Endothelial cell of umbilical vein (primary cell): ENCODE results near the gene NGEF. TPM values are rescaled to one million over a fixed set of nuclear protein-coding genes. Genes with fewer than 3 reads are reported as not detected.

Experiments used
- BruUV-seq: library from RNA; stranded (reverse); fragments of 400-500 nt; replicated peaks from 2 replicates; lab custom pipeline; 2021; lab: Mats Ljungman, UMichigan
- CTCF ChIA-PET: fragments of 300-600, 350-600 bp; sonication (Branson Sonifier 250); formaldehyde crosslinking; loops from one replicate; lab custom pipeline; 2021; ENCODE audit warnings: antibody characterized with exemption, inconsistent platforms; lab: Charles Lee
- POLR2A ChIA-PET: fragments of 300-600, 350-600 bp; sonication (Branson Sonifier 250); formaldehyde crosslinking; loops from one replicate; lab custom pipeline; 2021; ENCODE audit warnings: antibody characterized with exemption, inconsistent platforms; lab: Charles Lee
- DNase-seq: peaks from one replicate; pipeline ENCODE4 v3.0.0-alpha.2; 2011; ENCODE audit warnings: low read depth, low spot score
- FAIRE-seq: peaks from 2 replicates; lab custom pipeline; 2011; peaks lifted over from hg19 to GRCh38; lab: Jason Lieb, UNC
- H2AFZ ChIP-seq: 2 replicates; pipeline ENCODE4 v1.6.0; 2012; ENCODE audit warnings: low read depth, low read length, control low read depth, inconsistent platforms
- H3K27ac ChIP-seq: 2 replicates; pipeline ENCODE4 v1.5.1; 2011; ENCODE audit warnings: low read depth, mild to moderate bottlenecking, control low read depth, low read length, moderate library complexity; ENCODE audit not compliant: insufficient read depth
- H3K27me3 ChIP-seq, 2 experiments: 2 replicates each; pipeline versions ENCODE4 v1.6.0 to v1.6.1; 2011; ENCODE audit warnings: low read length in 2 of 2, mixed read lengths in 1 of 2; ENCODE audit not compliant: control insufficient read depth in 2 of 2, insufficient read depth in 2 of 2
- H3K36me3 ChIP-seq, 2 experiments: 2 replicates in 1 of 2; 3 replicates in 1 of 2; pipeline ENCODE4 v1.5.1; 2011; ENCODE audit warnings: low read length in 2 of 2, mild to moderate bottlenecking in 1 of 2, moderate library complexity in 1 of 2; ENCODE audit not compliant: control insufficient read depth in 2 of 2, insufficient read depth in 2 of 2; ENCODE audit errors: extremely low read depth in 1 of 2
- H3K4me1 ChIP-seq: 3 replicates; pipeline ENCODE4 v1.5.1; 2011; ENCODE audit warnings: mild to moderate bottlenecking, low read length; ENCODE audit not compliant: control insufficient read depth, insufficient read depth; ENCODE audit errors: extremely low read depth
- H3K4me2 ChIP-seq: 2 replicates; pipeline ENCODE4 v1.6.1; 2011; ENCODE audit warnings: low read length, control low read depth, mixed read lengths; ENCODE audit not compliant: insufficient read depth
- H3K4me3 ChIP-seq, 3 experiments: fragments of 200-600 bp in 1 of 3; sonication (generic), shearing (Covaris generic) in 1 of 3; replicated peaks in 1 of 3; 2 replicates each; pipeline ENCODE4 v1.5.1; 2011 to 2016; ENCODE audit warnings: control low read depth in 3 of 3, low read length in 3 of 3, mild to moderate bottlenecking in 2 of 3, inconsistent platforms in 1 of 3, low read depth in 1 of 3, moderate library complexity in 1 of 3; ENCODE audit not compliant: insufficient read depth in 1 of 3
- H3K79me2 ChIP-seq: 2 replicates; pipeline ENCODE4 v1.6.0; 2012; ENCODE audit warnings: low read length, inconsistent platforms; ENCODE audit not compliant: control insufficient read depth, insufficient read depth
- H3K9ac ChIP-seq: replicated peaks from 2 replicates; pipeline ENCODE3; 2011; ENCODE audit warnings: low read length, control low read depth; ENCODE audit not compliant: insufficient read depth; ENCODE audit errors: extremely low read depth
- H3K9me1 ChIP-seq: replicated peaks from 3 replicates; pipeline ENCODE4 v1.6.0; 2011; ENCODE audit warnings: mild to moderate bottlenecking, low read length; ENCODE audit not compliant: control insufficient read depth, insufficient read depth; ENCODE audit errors: extremely low read depth
- H3K9me3 ChIP-seq: replicated peaks from 2 replicates; pipeline ENCODE4 v1.5.1; 2012; ENCODE audit warnings: low read length, inconsistent platforms; ENCODE audit not compliant: control insufficient read depth, insufficient read depth
- H4K20me1 ChIP-seq: replicated peaks from 2 replicates; pipeline ENCODE3; 2011; ENCODE audit warnings: mild to moderate bottlenecking, low read length; ENCODE audit not compliant: control insufficient read depth, insufficient read depth; ENCODE audit errors: extremely low read depth
- EZH2 ChIP-seq: IDR thresholded peaks from 2 replicates; pipeline ENCODE4 v1.6.1; 2012; ENCODE audit warnings: borderline replicate concordance, low read depth, mild to moderate bottlenecking, moderate library complexity, low read length, inconsistent platforms; ENCODE audit not compliant: severe bottlenecking
- FOS ChIP-seq: IDR thresholded peaks from 2 replicates; pipeline ENCODE4 v1.6.1; 2011; ENCODE audit warnings: mild to moderate bottlenecking, low read length, moderate library complexity, borderline replicate concordance; ENCODE audit not compliant: insufficient read depth
- GATA2 ChIP-seq: IDR thresholded peaks from 2 replicates; pipeline ENCODE4 v1.7.0; 2011; ENCODE audit warnings: low read depth, mild to moderate bottlenecking, moderate library complexity, mixed read lengths, low read length; ENCODE audit not compliant: insufficient read length, insufficient read depth
- JUN ChIP-seq: IDR thresholded peaks from 2 replicates; pipeline ENCODE4 v1.6.1; 2011; ENCODE audit warnings: borderline replicate concordance, low read depth; ENCODE audit not compliant: insufficient read length, insufficient read depth
- MAX ChIP-seq: IDR thresholded peaks from 2 replicates; pipeline ENCODE4 v1.6.1; 2011; ENCODE audit not compliant: insufficient read depth, insufficient read length
- MYC ChIP-seq: IDR thresholded peaks from one replicate; pipeline ENCODE4 v1.6.1; 2011; ENCODE audit warnings: mild to moderate bottlenecking, low read depth, low read length
- POLR2A ChIP-seq: IDR thresholded peaks from 2 replicates; pipeline ENCODE4 v1.6.1; 2012; ENCODE audit warnings: low read depth, mild to moderate bottlenecking, control low read depth, low read length
- POLR2AphosphoS5 ChIP-seq: IDR thresholded peaks from 2 replicates; pipeline ENCODE4 v1.6.1; 2012; ENCODE audit warnings: low read depth, mild to moderate bottlenecking, control low read depth, low read length, moderate library complexity; ENCODE audit not compliant: insufficient read depth
- dilution Hi-C: fragments of 300-500 bp; cut with MboI; formaldehyde crosslinking; loops from one replicate; pipeline ENCODE4 v1.15.0; 2019; ENCODE audit warnings: low sequenced_read_pairs; ENCODE audit not compliant: extremely low pct_ligation_motif_present
- intact Hi-C: fragments of 100-400 bp; cut with micrococcal nuclease; formaldehyde crosslinking; loops from one replicate; pipeline ENCODE4 v1.10.0; 2022
- polyA plus RNA-seq, 4 experiments: library from polyadenylated mRNA; depleted of rRNA in 3 of 4; stranded (reverse) in 3 of 4; unstranded in 1 of 4; fragments of >200 nt; gene quantifications; 2 replicates each; pipeline versions ENCODE4 v1.2.1 to v1.2.3, GENCODE V29; 2011 to 2012; ENCODE audit warnings: missing spikeins in 1 of 4
- total RNA-seq: library from RNA; stranded (reverse); gene quantifications from 2 replicates; pipeline ENCODE4 v1.2.3, GENCODE V29; 2021
- TF ChIP-seq, protein P1 (sequence below), 2 donors: IDR thresholded peaks; 1 replicate in 1 of 2; 2 replicates in 1 of 2; pipeline ENCODE4 v1.5.1; 2011; ENCODE audit warnings: low read length in 2 of 2, mild to moderate bottlenecking in 2 of 2, moderate library complexity in 2 of 2, control low read depth in 1 of 2, inconsistent platforms in 1 of 2, low read depth in 1 of 2; ENCODE audit not compliant: insufficient read depth in 1 of 2; ENCODE audit errors: extremely low read depth in 1 of 2

NGEF gene
- total and polyA plus RNA-seq, 2 donors (not counting 3 experiments of a cell fraction or from before 2014, with no cell fraction given): 0.22 to 0.41 TPM

DNA sequence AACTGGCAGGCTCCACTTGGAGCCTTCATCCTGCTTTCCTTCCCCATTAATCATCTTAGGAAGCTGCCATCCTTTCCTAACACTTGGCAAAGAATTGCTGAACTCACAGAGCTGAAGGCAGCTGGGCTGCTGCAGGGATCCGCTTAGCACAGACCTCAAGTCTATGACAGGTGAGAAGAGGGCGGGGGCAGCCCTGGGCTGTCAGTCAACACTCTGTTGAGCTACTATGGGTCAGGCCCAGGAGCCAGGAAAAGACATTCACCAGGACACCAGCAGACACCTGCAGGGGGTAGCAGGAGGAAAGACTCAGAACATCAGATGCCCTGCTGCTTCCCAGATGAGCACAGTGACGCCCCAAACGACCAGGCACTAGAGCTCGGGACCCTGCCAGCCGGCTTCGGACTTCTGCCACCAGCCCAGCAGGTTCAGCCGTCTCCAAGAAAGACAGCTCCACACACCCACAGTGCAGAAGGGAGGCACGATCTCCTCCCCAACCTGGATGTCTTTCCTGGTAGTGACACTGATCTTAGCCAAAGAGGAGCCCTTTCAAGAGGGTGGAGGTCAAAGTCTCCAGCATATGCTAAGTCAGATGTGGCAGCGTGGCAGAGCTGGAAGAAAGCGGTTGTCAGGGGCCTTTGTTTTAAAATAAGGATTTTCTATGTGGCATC, 87.8 kb downstream of the NGEF start:
- Histone ChIP-seq H3K9ac (no peak overlapping the region), H3K9me1 (no peaks in the 10 kb centered on the region), H3K4me1 (peaks cover 3% of the 10 kb centered on the region), H2AFZ (no peak overlapping the region), H3K27ac (no peak overlapping the region), H3K79me2 (no peaks in the 10 kb centered on the region), H3K27me3 (peaks cover 32 to 44% of the 10 kb centered on the region in 2 experiments), H3K4me3 (no peak overlapping the region), H3K4me2 (no peak overlapping the region), H3K9me3 (no peaks in the 10 kb centered on the region), H3K36me3 (no peaks in the 10 kb centered on the region), H4K20me1 (no peaks in the 10 kb centered on the region)
- BruUV-seq: no TSS peak
- intact Hi-C loops: no loop called here
- TF ChIP-seq JUN: no peak
- TF ChIP-seq EZH2: no peak
- TF ChIP-seq FOS: no peak
- no peak for TF ChIP-seq POLR2AphosphoS5
- TF ChIP-seq POLR2A: no peak
- TF ChIP-seq, protein P1, sequence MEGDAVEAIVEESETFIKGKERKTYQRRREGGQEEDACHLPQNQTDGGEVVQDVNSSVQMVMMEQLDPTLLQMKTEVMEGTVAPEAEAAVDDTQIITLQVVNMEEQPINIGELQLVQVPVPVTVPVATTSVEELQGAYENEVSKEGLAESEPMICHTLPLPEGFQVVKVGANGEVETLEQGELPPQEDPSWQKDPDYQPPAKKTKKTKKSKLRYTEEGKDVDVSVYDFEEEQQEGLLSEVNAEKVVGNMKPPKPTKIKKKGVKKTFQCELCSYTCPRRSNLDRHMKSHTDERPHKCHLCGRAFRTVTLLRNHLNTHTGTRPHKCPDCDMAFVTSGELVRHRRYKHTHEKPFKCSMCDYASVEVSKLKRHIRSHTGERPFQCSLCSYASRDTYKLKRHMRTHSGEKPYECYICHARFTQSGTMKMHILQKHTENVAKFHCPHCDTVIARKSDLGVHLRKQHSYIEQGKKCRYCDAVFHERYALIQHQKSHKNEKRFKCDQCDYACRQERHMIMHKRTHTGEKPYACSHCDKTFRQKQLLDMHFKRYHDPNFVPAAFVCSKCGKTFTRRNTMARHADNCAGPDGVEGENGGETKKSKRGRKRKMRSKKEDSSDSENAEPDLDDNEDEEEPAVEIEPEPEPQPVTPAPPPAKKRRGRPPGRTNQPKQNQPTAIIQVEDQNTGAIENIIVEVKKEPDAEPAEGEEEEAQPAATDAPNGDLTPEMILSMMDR (IDR thresholded peaks at IDR 0.05; ENCODE audit: extremely low read depth in 1 of 2, insufficient read depth in 1 of 2, low read depth in 1 of 2, low read length in 2 of 2): no peak
- TF ChIP-seq MAX: no peak
- no peak for TF ChIP-seq MYC
- TF ChIP-seq GATA2: no peak
- ChIA-PET POLR2A (no interaction called here), CTCF (interaction anchor here (1.0 kb wide), 1 partner anchor 17 kb away, joined by 3 read pairs; no protein-coding TSS in a partner anchor)
- dilution Hi-C loops: no loop called here
- DNase-seq (no peak), FAIRE-seq (no peak)
